CD4-positive, CD25-positive, alpha-beta regulatory T cell (primary cell): ENCODE results near the gene ERLIN1. TPM values are rescaled to one million over a fixed set of nuclear protein-coding genes. Genes with fewer than 3 reads are reported as not detected.

Source experiments
- ATAC-seq, 2 donors: fragments of 150-1000 bp; cut with Tn5 transposase; one replicate each; pipeline ENCODE4 v1.10.0; 2021; ENCODE audit warnings: low read depth in 2 of 2, moderate number of reproducible peaks in 2 of 2, moderate library complexity in 1 of 2
- DNase-seq, 3 donors: peaks; one replicate each; pipeline versions ENCODE4 v3.0.0 to v3.0.0-alpha.2; 2012 to 2022; ENCODE audit warnings: mixed read lengths in 1 of 3
- H3K27ac ChIP-seq: one replicate; pipeline ENCODE4 v1.7.0; 2013; ENCODE audit warnings: mild to moderate bottlenecking, low read length; ENCODE audit not compliant: insufficient read depth, poor library complexity, severe bottlenecking
- H3K27me3 ChIP-seq: one replicate; pipeline ENCODE4 v1.7.0; 2013; ENCODE audit warnings: low read length; ENCODE audit not compliant: control insufficient read depth, insufficient read depth
- H3K36me3 ChIP-seq: one replicate; pipeline ENCODE4 v1.7.0; 2013; ENCODE audit warnings: mild to moderate bottlenecking, low read length, moderate library complexity; ENCODE audit not compliant: control insufficient read depth, insufficient read depth
- H3K4me1 ChIP-seq: 2 replicates; pipeline ENCODE4 v1.7.0; 2013; ENCODE audit warnings: mild to moderate bottlenecking, low read length; ENCODE audit not compliant: insufficient read depth, control insufficient read depth, poor library complexity, severe bottlenecking
- H3K4me3 ChIP-seq: one replicate; pipeline ENCODE4 v1.7.0; 2013; ENCODE audit warnings: low read depth, mild to moderate bottlenecking, low read length, moderate library complexity
- H3K9me3 ChIP-seq, 2 experiments: 1 replicate in 1 of 2; 2 replicates in 1 of 2; pipeline ENCODE4 v1.7.0; 2013; ENCODE audit warnings: low read length in 2 of 2, mild to moderate bottlenecking in 1 of 2, moderate library complexity in 1 of 2; ENCODE audit not compliant: control insufficient read depth in 2 of 2
- H3K27ac Mint-ChIP-seq, 3 donors: one replicate each; pipeline ENCODE4 v1.8.0; 2020 to 2022; ENCODE audit warnings: mild to moderate bottlenecking in 3 of 3, mixed read lengths in 3 of 3, moderate library complexity in 2 of 3
- H3K27me3 Mint-ChIP-seq: one replicate; pipeline ENCODE4 v1.8.0; 2022; ENCODE audit warnings: mild to moderate bottlenecking, mixed read lengths
- H3K36me3 Mint-ChIP-seq: one replicate; pipeline ENCODE4 v1.8.0; 2020; ENCODE audit warnings: mixed read lengths
- H3K4me1 Mint-ChIP-seq, 4 donors: one replicate each; pipeline ENCODE4 v1.8.0; 2020 to 2022; ENCODE audit warnings: mixed read lengths in 4 of 4, mild to moderate bottlenecking in 1 of 4
- H3K4me3 Mint-ChIP-seq, 4 donors: one replicate each; pipeline ENCODE4 v1.8.0; 2020 to 2022; ENCODE audit warnings: mild to moderate bottlenecking in 4 of 4, mixed read lengths in 4 of 4, moderate library complexity in 3 of 4
- H3K9me3 Mint-ChIP-seq, 7 donors: one replicate each; pipeline ENCODE4 v1.8.0; 2020 to 2022; ENCODE audit warnings: mixed read lengths in 7 of 7, mild to moderate bottlenecking in 3 of 7, moderate library complexity in 2 of 7
- polyA plus RNA-seq, 4 donors: library from polyadenylated mRNA; unstranded; fragments of 300-500 nt; fragmentation: Illumina TruSeq; gene quantifications; one replicate each; pipeline ENCODE4 v1.2.3, GENCODE V29; 2021
- total RNA-seq: library from RNA; stranded (reverse); gene quantifications from one replicate; pipeline ENCODE4 v1.2.3, GENCODE V29; 2022

The ERLIN1 gene
- total and polyA plus RNA-seq, 5 donors from 2014 or later = 5.4 to 14.4 (median 10.6) TPM

GRCh38 chr10:100100651-100101184 is 85.1 kb downstream of the ERLIN1 start:
- peaks cover 9% of the 10 kb centered on the region for H3K27me3 ChIP-seq
- Mint-ChIP-seq H3K9me3 (peaks cover 0 to 3% (median 0%) of the 10 kb centered on the region in 7 donors), H3K4me1 (peaks cover 0 to 3% (median 0%) of the 10 kb centered on the region in 4 donors), H3K27me3 (peaks cover 39% of the 10 kb centered on the region), H3K27ac (no peak overlapping the region), H3K36me3 (no peaks in the 10 kb centered on the region), H3K4me3 (no peak overlapping the region)
- ATAC-seq (no peak), DNase-seq (no peak)
- H3K9me3 ChIP-seq = no peaks in the 10 kb centered on the region
- H3K4me3 ChIP-seq = no peak overlapping the region
- H3K4me1 ChIP-seq = no peaks in the 10 kb centered on the region
- H3K36me3 ChIP-seq = no peaks in the 10 kb centered on the region
- no peak overlapping the region for H3K27ac ChIP-seq

Other genes starting within 250 kb of the ERLIN1 start
- 2.4 TPM for gene DNMBP, start 176.1 kb downstream of the ERLIN1 start, total RNA-seq
- under 1 TPM; 0.22 to 0.82 (median 0.61) TPM for gene DNMBP, start 176.1 kb downstream of the ERLIN1 start, polyA plus RNA-seq
- not detected for gene CPN1, start 104.2 kb downstream of the ERLIN1 start, total RNA-seq
- not detected for gene CPN1, start 104.2 kb downstream of the ERLIN1 start, polyA plus RNA-seq
- 25.1 TPM for gene CHUK, start 43.6 kb upstream of the ERLIN1 start, total RNA-seq
- 10 to 100 TPM; 13.0 to 18.4 (median 15.1) TPM for gene CHUK, start 43.6 kb upstream of the ERLIN1 start, polyA plus RNA-seq
- 51.8 TPM for gene CWF19L1, start 81.6 kb upstream of the ERLIN1 start, total RNA-seq
- gene CWF19L1, start 81.6 kb upstream of the ERLIN1 start, polyA plus RNA-seq = 10 to 100 TPM; 30.7 to 35.4 (median 34.3) TPM
- 58.4 TPM for gene BLOC1S2, start 100.7 kb upstream of the ERLIN1 start, total RNA-seq
- gene BLOC1S2, start 100.7 kb upstream of the ERLIN1 start, polyA plus RNA-seq = 100 to 1,000 TPM in 1 of 4 donors, 10 to 100 TPM in 3; 73.3 to 104 (median 87.7) TPM
- gene PKD2L1, start 144.2 kb upstream of the ERLIN1 start, total RNA-seq = not detected
- gene PKD2L1, start 144.2 kb upstream of the ERLIN1 start, polyA plus RNA-seq = not detected
- 1.3 TPM for gene SCD, start 161.2 kb upstream of the ERLIN1 start, total RNA-seq
- under 1 TPM; 0.22 to 0.94 (median 0.76) TPM for gene SCD, start 161.2 kb upstream of the ERLIN1 start, polyA plus RNA-seq